ENCODE measurements around the gene KIF1B.
"Not testable (repeated sequence)": the region's sequence is repeated elsewhere in the genome, so short reads cannot be mapped to it uniquely, and the experiment has no call there.

The KIF1B gene

GRCh38 chr1:10387677-10388386 is 177.5 kb downstream of the KIF1B start:
- peak; percentile 80 for DNase-seq (ENCODE audit: low spot score)

- no peak for DNase-seq (ENCODE audit: low spot score)
These were observed 178.0 kb downstream of the KIF1B start for GRCh38 chr1:10388387-10388715.

GRCh38 chr1:10389271-10389973 is 179.1 kb downstream of the KIF1B start:
- no peak for DNase-seq (ENCODE audit: low spot score)

- DNase-seq (ENCODE audit: low spot score), result no peak
These were observed 186.5 kb downstream of the KIF1B start for GRCh38 chr1:10396870-10397269.

- DNase-seq (ENCODE audit: low spot score), result no peak
These were observed 187.9 kb downstream of the KIF1B start for GRCh38 chr1:10398278-10398733.

- DNase-seq (ENCODE audit: low spot score), result peak; percentile 98
These were observed 188.5 kb downstream of the KIF1B start, which contains the start of gene PGD for GRCh38 chr1:10398734-10399443. PGD (plus strand) TSS chr1:10399064; CDS start chr1:10399118, 54 bp downstream.

GRCh38 chr1:10399444-10399941 is 189.1 kb downstream of the KIF1B start:
- no peak for DNase-seq (ENCODE audit: low spot score)

GRCh38 chr1:10400013-10400412 is 189.6 kb downstream of the KIF1B start:
- no peak for DNase-seq (ENCODE audit: low spot score)

GRCh38 chr1:10401281-10401680 is 190.9 kb downstream of the KIF1B start:
- DNase-seq (ENCODE audit: low spot score), result no peak

- DNase-seq (ENCODE audit: low spot score), result no peak
These were observed 192.4 kb downstream of the KIF1B start for GRCh38 chr1:10402729-10403274.

- no peak for DNase-seq (ENCODE audit: low spot score)
These were observed 196.8 kb downstream of the KIF1B start for GRCh38 chr1:10407201-10407600.

GRCh38 chr1:10415211-10415930 is 205.0 kb downstream of the KIF1B start:
- DNase-seq (ENCODE audit: low spot score), result no peak

- DNase-seq (ENCODE audit: low spot score), result not testable (repeated sequence)
These were observed 205.6 kb downstream of the KIF1B start for GRCh38 chr1:10415967-10416366.

GRCh38 chr1:10418741-10419140 is 208.4 kb downstream of the KIF1B start:
- DNase-seq (ENCODE audit: low spot score), result not testable (repeated sequence)

GRCh38 chr1:10419351-10419750 is 209.0 kb downstream of the KIF1B start:
- DNase-seq (ENCODE audit: low spot score), result no peak

- DNase-seq (ENCODE audit: low spot score), result no peak
These were observed 211.3 kb downstream of the KIF1B start for GRCh38 chr1:10421637-10422036.

GRCh38 chr1:10424034-10424433 is 213.7 kb downstream of the KIF1B start:
- DNase-seq (ENCODE audit: low spot score), result peak; percentile 69

GRCh38 chr1:10424651-10425050 is 214.3 kb downstream of the KIF1B start:
- no peak for DNase-seq (ENCODE audit: low spot score)

GRCh38 chr1:10425826-10426534 is 215.6 kb downstream of the KIF1B start:
- not testable (repeated sequence) for DNase-seq (ENCODE audit: low spot score)

- not testable (repeated sequence) for DNase-seq (ENCODE audit: low spot score)
These were observed 216.1 kb downstream of the KIF1B start for GRCh38 chr1:10426535-10426848.

GRCh38 chr1:10428984-10429383 is 218.6 kb downstream of the KIF1B start:
- DNase-seq (ENCODE audit: low spot score), result no peak

Measured in left forelimb (tissue), 1 donor.